ENCODE data around the gene VCAN. TPM values are rescaled to one million over a fixed set of nuclear protein-coding genes. Genes with fewer than 3 reads are reported as not detected.
"Not testable (repeated sequence)": the region's sequence is repeated elsewhere in the genome, so short reads cannot be mapped to it uniquely, and the experiment has no call there.

Gene VCAN
- total RNA-seq (2014; rRNA removed; shearing (Covaris generic); ENCODE audit: low replicate concordance): 114 and 132 TPM in 2 replicates

DNA sequence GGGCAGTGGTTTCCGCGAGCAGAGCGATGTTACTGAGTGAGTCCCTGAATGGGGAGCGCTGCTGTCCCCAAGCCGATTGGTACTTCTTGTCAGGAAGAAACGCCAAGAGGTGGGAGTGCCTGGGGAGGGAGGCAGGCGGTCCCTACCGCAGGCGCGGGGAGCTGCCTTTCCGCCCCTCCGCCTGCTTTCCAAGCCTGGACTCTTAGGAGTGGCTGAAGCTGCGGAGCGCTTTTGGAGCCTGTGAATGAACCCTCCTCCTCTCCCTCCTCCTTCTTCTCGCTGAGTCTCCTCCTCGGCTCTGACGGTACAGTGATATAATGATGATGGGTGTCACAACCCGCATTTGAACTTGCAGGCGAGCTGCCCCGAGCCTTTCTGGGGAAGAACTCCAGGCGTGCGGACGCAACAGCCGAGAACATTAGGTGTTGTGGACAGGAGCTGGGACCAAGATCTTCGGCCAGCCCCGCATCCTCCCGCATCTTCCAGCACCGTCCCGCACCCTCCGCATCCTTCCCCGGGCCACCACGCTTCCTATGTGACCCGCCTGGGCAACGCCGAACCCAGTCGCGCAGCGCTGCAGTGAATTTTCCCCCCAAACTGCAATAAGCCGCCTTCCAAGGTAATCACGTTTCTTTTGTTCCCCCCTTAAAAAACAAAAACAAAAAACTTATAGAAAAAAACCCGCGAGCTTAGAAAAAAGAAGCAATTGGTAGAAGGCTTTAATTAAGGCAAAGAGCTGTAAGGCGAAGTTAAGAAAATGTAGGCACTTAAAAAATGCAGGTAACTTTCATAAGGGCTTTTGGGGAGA is at the start of gene VCAN:
VCAN (plus strand) TSS at position 340 of the 808 bp plus-strand sequence. CDS start 11,775 bp downstream, outside the sequence.
- in situ Hi-C loops (cut with HindIII; ENCODE audit: low pct_unique_long_range_greater_than_20kb, low sequenced_read_pairs): no loop called here
- peak; percentile 95 for DNase-seq (ENCODE audit: low read depth)

DNA sequence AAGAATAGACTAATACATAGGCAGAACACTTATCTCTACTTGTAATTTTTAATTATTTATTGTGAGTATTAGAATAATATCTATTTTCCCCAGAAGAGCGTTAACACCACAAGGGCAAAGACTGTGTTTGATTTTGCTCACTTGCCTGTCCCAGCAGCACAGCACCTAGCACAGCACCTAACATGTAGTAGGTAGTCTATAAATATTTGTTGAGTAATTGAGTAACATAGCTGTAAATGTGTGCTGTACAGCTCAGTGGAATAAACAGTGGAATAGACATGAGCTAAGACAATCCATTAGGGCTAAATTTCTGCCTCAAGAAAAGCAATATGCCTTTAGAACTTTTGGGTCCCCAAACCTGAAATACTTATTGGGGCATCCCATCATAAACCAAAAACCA is 49.3 kb upstream of the VCAN start:
- in situ Hi-C loops (cut with HindIII; ENCODE audit: low pct_unique_long_range_greater_than_20kb, low sequenced_read_pairs): no loop called here
- no peak for DNase-seq (ENCODE audit: low read depth)

DNA sequence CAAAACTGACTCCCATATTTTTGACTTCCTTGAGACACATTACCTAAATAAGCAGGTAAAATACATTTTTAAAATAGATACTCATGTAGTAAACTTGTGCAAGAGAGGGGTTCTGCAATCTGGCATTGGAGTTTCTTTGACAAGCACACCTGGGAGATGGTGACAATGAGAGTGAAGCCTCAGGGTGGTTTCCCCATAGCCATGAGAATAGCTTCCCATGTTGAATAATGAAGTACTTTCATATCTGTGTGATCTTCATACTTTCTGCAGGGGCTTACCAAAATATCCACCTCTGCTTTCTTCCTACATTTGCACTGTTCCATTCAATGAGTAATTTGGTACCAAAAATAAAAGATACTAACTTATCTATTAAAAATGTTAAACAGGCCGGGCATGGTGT is 44.7 kb upstream of the VCAN start:
- in situ Hi-C loops (cut with HindIII; ENCODE audit: low pct_unique_long_range_greater_than_20kb, low sequenced_read_pairs): no loop called here

DNA sequence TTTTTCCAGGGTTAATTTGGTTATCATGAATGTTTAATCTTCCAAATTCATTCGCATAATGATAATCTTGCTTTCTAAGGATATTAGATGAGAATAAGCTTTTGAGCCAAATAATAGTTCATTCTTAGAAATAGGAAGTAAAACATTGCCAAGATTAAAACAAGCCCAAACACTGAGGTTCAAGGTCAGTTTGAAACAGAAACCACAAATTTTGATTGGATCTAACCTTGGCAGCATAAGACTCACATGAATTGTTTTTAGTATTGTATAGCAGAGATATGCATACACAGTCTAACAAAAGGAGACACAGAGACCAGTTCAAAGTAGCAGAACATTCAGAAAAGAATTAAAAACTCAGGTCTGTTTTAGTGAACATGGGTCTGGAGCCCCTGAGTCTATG is 43.4 kb upstream of the VCAN start:
- DNase-seq (ENCODE audit: low read depth): no peak
- in situ Hi-C loops (cut with HindIII; ENCODE audit: low pct_unique_long_range_greater_than_20kb, low sequenced_read_pairs): no loop called here

More for the DNA sequence above, 44.7 kb upstream of the VCAN start:
- no peak for DNase-seq (ENCODE audit: low read depth)

DNA sequence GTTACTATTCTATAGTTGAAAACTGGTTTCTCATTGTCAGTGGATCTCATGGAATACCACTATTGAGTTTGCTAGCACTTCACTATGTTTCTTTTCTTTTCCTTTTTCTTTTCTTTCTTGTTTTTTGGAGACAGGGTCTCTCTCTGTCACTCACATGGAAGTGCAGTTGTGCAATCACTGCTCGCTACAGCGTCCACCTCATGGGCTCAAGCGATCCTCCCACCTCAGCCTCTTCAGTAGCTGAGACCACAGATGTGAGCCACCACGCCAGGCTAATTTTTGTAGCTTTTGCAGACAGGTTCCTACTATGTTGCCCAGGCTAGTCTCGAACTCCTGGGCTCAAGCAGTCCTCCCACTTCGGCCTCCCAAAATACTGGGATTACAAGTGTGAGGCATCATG is 42.7 kb upstream of the VCAN start:
- no peak for DNase-seq (ENCODE audit: low read depth)
- in situ Hi-C loops (cut with HindIII; ENCODE audit: low pct_unique_long_range_greater_than_20kb, low sequenced_read_pairs): no loop called here

DNA sequence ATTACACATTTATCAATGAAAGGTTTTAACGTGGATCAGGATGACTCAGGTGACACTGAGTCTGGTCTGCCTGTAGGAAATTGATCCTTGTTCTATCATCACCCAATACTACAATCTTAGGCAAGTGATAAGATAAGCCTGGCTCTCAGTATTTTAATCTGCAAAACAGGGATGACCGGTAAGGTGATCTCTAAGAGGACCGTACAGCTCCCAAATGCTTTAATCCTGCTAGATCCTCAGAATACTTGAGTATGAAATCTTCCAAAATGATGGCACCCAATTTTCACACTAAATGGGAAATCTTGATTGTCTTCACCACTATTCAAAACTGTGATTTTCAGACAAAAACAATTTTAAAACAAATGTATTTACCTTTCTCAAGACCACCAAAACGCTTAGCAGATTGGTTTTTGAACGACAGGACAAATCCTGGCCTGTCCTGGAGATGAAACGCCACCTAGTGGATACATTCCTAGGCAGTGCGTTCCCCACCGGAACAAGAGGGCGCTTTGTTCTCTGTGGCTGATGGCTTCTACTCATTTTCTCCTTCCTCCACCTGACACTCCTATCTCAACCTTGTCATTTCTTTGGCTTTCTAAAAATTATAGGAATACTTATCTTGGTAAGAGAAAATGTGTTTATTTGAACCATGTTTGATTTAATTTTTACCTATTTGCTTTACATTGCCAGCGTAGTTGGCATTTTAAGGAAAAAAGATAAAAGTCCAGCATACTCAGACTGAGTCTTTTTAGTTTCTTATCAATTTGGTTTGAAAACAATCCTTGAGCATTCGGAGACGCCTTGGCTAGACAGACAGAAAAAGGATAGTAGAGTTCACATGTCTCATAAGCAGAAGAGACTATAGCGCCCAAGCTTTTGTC is 41.2 kb upstream of the VCAN start:
- in situ Hi-C loops (cut with HindIII; ENCODE audit: low pct_unique_long_range_greater_than_20kb, low sequenced_read_pairs): no loop called here
- peak; percentile 26 for DNase-seq (ENCODE audit: low read depth)

DNA sequence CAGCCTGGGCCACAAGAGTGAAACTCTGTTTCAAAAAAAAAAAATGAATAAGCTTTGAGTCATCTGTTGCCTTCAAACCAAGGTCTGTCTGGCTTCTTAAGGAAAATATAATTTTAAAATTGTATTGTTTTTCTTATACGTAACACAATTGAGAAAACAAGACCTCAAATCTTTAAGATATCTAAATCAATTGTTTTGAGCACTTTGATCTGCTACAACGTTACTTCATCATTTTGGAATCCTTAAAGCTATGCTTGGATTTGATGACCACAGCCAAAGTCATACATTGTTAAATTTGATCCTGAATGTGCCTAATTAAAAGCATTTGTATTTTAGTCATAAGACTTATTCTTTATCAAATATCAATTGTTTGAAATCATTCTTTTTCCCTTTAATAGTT is 37.7 kb upstream of the VCAN start:
- in situ Hi-C loops (cut with HindIII; ENCODE audit: low pct_unique_long_range_greater_than_20kb, low sequenced_read_pairs): no loop called here
- DNase-seq (ENCODE audit: low read depth): no peak

DNA sequence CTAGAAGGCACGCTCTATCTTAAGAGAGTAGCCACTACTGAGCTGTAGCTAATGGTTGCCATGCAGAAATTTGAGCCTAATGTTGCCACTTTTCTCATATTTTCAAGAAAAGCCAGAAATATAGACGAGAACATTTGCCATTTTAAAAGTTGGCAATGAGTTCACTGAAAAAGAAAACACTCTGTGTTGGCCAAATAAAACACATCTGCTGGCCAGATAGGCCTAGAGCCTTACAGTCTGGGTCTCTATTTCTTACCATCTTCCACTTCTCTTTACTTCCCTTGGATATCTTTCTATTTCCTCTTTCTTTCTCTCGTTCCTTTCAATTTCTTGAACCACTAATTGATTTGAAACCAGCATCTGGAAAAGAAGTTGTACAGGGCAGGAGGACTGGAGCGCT is 36.6 kb upstream of the VCAN start:
- in situ Hi-C loops (cut with HindIII; ENCODE audit: low pct_unique_long_range_greater_than_20kb, low sequenced_read_pairs): no loop called here

DNA sequence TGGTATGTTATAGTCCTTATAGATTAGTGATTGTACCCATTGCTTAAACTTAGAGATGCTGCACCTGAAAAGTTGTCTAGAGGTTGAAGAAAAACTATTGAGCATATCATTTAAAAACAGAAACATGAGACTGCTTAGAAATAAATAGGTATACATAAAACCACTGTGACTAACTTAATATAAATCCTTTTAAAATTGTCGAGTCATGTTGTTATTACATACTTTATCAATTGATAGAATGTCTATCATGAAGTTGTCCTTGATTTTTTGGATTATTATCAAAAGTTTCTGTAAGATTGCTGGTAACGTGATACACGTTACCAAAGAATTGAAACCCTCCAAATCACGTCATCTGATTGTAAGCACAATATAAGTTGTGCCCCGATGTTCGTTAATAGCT is 35.3 kb upstream of the VCAN start:
- no peak for DNase-seq (ENCODE audit: low read depth)
- in situ Hi-C loops (cut with HindIII; ENCODE audit: low pct_unique_long_range_greater_than_20kb, low sequenced_read_pairs): no loop called here

More for the DNA sequence above, 36.6 kb upstream of the VCAN start:
- DNase-seq (ENCODE audit: low read depth): no peak

DNA sequence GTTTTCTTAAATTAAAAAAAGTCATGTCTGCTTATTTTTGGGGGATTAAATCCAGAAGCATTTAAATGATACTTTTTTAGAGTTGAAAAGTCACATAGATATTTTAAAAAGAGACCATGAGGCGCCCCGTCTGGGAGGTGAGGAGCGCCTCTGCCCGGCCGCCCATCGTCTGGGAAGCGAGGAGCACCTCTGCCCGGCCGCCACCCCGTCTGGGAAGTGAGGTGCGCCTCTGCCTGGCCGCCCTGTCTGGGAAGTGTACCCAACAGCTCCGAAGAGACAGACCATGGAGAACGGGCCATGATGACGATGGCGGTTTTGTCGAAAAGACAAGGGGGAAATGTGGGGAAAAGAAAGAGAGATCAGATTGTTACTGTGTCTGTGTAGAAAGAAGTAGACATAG is 33.8 kb upstream of the VCAN start:
- in situ Hi-C loops (cut with HindIII; ENCODE audit: low pct_unique_long_range_greater_than_20kb, low sequenced_read_pairs); DNase-seq (ENCODE audit: low read depth): not testable (repeated sequence)

DNA sequence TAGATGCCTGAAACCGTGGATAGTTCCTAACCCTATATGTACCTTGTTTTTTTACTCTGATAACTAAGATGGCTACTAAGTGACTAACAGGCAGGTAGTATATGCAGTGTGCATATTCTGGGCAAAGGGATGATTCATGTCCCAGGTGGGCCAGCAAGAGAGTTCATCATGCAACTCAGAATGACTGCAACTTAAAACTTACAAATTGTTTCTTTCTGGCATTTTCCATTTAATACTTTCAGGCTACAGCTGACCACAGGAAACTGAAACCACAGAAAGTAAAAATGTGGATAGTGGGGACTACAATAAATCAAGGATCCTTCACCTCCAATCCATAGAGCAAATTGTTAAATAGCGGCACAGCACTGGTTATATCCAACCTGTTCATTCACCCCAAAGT is 30.7 kb upstream of the VCAN start:
- no peak for DNase-seq (ENCODE audit: low read depth)
- in situ Hi-C loops (cut with HindIII; ENCODE audit: low pct_unique_long_range_greater_than_20kb, low sequenced_read_pairs): no loop called here

DNA sequence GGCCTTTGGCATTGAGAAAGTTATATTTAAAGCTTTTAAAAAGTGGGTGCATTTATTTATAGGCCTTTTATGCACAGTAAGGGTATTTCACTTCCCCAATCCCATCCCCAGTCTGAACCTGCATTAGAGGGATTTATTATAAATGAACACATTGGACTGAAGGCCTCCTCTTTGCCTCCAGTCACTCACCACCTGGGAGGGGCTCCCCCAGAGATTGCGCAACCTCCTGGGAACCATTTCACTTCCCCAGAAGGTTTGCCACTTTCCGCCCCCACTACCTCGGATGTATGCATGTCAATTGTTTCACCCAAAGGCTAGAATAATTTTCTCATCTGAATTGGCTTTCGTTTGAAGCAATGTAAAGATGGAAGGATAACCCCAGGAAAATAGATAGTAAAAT is 29.8 kb upstream of the VCAN start:
- DNase-seq (ENCODE audit: low read depth): no peak
- in situ Hi-C loops (cut with HindIII; ENCODE audit: low pct_unique_long_range_greater_than_20kb, low sequenced_read_pairs): no loop called here

DNA sequence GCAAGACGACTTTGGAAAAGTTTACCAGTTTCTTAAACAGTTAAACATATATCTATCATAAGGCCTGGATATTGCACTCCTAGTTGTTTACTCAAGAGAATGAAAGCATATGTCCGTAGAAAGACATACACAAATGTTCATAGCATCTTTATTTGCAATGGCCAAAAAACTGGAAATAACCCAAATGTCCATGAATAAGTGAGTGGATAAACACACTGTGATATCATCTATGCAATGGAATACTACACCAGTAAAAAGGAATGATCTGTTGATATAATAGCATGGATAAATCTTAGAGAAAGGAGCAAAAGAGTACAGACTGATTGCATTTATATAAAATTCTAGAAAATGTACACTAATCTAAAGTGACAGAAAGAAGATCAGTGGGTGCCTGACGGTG is 28.0 kb upstream of the VCAN start:
- in situ Hi-C loops (cut with HindIII; ENCODE audit: low pct_unique_long_range_greater_than_20kb, low sequenced_read_pairs): no loop called here
- DNase-seq (ENCODE audit: low read depth): no peak

DNA sequence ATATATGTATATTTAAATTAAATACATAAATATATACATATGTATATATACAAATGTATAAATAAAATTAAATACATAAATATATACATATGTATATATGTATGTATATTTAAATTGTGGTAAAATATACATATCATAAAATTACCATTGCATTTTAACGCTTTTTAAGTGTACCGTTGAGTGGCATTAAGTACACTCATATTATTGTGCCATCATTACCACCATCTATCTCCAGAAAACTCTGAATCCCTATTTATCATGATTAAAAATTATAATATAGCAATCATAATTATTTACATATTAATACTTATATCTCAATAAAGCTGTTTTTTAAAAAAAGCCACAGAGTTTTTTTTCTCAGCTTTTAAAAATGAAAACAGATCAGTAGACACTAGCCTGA is 27.1 kb upstream of the VCAN start:
- DNase-seq (ENCODE audit: low read depth): no peak
- in situ Hi-C loops (cut with HindIII; ENCODE audit: low pct_unique_long_range_greater_than_20kb, low sequenced_read_pairs): no loop called here

DNA sequence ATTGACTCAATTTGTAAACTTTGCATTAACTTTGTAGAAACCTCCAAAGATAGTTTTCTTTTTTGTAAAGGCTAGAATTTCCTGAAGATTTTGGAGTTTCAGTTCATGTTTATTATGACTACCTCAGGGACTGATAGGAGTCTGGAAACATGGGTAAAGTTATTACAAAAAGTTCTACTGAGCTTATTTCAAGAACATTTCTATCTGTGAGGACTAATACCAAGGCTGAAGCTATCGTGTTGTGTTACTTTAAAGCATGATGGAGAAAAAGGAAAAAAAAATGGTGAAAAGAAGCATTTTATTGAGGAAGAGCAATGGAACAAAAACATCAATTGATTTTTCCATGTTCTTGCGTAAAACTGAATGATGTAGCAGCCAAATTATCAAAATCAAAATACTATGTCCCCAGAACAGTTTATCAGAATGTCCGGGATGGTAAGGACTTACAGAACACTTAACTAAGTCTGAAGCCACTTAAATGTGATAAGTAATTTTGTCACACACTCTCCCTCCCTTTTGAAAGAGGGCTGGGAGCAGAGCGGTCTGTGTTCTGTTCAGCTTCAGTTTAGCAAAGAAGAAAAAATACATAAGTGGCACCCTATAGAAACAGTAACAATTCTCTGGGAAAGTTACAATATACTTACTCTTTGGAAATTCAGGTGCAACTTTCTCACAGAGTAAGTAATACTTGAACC is 25.1 kb upstream of the VCAN start:
- in situ Hi-C loops (cut with HindIII; ENCODE audit: low pct_unique_long_range_greater_than_20kb, low sequenced_read_pairs): no loop called here

DNA sequence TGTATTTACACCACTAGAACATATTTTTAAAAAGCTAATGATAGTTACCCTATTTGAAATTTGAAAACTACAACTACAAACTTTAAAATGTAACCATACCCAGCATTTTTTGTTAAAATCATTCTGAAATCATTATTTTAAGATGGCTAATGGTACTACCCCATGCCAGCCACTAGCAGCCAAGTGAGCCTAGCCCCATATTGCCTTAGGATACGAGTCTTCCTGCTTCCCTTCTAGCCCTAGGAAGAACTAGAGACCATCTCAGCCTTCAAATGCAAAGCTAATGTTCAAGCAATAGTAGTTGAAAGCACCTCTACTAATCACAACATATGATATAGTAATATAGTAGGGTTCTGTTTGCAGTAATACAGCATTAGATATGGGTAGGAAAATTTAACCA is 24.0 kb upstream of the VCAN start:
- no peak for DNase-seq (ENCODE audit: low read depth)
- in situ Hi-C loops (cut with HindIII; ENCODE audit: low pct_unique_long_range_greater_than_20kb, low sequenced_read_pairs): no loop called here

More for the DNA sequence above, 25.1 kb upstream of the VCAN start:
- DNase-seq (ENCODE audit: low read depth): no peak

DNA sequence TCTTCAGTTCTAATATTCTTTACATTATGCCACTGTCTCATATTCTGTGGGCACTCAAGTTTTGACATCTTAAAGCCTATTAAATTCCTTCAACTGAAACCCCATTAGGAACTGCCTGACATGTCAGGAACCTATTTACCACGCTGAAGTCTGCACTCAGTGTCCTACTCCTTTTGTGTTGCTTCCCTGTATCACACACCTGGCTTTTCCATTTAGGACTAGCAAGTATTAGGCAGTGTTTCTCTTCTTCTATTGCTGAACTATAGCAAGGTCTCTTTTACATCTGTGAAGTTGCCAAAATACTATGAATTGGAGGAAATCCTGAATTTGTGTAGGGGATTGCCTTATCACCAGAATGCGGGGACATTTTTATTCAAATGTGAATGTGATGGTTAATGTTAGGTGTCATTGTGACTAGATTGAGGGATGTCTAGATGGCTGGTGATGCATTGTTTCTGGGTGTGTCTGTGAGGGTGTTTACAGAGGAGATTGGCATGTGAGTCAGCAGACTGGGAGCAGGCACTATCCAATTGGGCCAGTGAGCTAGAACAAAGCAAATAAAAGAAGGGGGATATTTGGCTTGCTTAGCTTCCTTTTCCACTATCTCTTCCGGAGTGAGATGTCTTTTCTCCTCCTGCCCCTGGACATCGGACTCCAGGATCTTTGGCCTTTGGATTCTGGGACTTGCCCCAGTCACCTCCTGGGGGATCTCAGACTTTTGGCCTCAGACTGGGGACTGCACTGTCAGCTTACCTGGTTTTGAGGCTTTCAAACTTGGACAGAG is 21.2 kb upstream of the VCAN start:
- peak; percentile 73 for DNase-seq (ENCODE audit: low read depth)
- in situ Hi-C loops (cut with HindIII; ENCODE audit: low pct_unique_long_range_greater_than_20kb, low sequenced_read_pairs): no loop called here

DNA sequence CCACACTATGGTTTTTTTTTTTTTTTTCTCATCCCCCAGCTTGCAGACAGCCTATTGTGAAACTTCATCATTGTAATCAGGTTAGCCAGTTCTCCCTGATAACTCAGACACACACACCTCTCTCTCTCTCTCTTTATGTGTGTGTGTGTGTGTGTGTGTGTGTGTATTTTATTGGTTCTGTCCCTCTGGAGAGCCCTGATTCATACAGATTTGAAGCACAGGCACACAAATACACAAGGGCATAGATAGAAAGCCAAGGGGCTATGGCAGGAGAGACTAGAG is 20.6 kb upstream of the VCAN start:
- DNase-seq (ENCODE audit: low read depth): no peak
- in situ Hi-C loops (cut with HindIII; ENCODE audit: low pct_unique_long_range_greater_than_20kb, low sequenced_read_pairs): no loop called here
